Measurements from ENCODE around the gene FAM193B. TPM values are rescaled to one million over a fixed set of nuclear protein-coding genes. Genes with fewer than 3 reads are reported as not detected.

The FAM193B gene
- total and polyA plus RNA-seq, 9 of the 15 experiments (the other 6 are each of a cell fraction or from before 2014, with no cell fraction given): 4.4 to 76.4 (median 37.3) TPM

DNA sequence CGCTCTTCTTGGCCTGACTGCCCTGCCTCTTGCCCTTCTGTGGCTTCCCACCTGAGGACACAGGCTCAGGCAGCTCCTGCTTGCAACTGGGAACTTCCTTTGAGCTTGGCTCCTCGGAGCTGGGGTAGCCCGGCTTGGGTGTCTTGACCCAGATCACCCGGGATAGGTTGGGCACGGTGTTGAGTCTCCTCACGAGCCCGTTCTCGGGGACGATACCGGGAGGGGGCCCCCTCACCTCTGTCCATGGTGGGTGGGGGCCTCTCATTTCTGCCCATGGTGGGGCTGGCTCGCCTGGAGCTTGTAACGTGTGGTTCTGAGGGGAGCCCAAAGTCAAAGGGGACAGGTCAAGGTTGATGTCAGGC is 29.8 kb downstream of the FAM193B start:
- intact Hi-C loops (cut with micrococcal nuclease) (no loop called here), in situ Hi-C loops (cut with MboI) (no loop called here)
- no TSS peak for BruUV-seq (replicated peaks)
- H3K36me3 ChIP-seq (ENCODE audit: control insufficient read depth, insufficient read depth, low read length): peaks cover 87% of the 10 kb centered on the region; the same call in 2 of the 3 replicates
- no peak overlapping the region for H2AFZ ChIP-seq (ENCODE audit: low read depth, low read length)
- CTCF ChIA-PET (ENCODE audit: low intra/inter-chr PET ratio): no interaction called here
- H3K4me3 ChIP-seq: no peak overlapping the region
- WGBS (ENCODE audit: insufficient coverage, low coverage, missing lambda C conversion rate): 91% methylated on average over 11 of the region's 12 CpGs
- H3K27ac ChIP-seq (ENCODE audit: extremely low read depth, low read depth, low read length): no peak overlapping the region
- no peak for DNase-seq (ENCODE audit: extremely low read depth in 1 of 4, low spot score in 3 of 4)
- FAIRE-seq: no peak
- POLR2A ChIA-PET: interaction anchor here (0.9 to 2.0 kb wide), 5 partner anchors 13 to 30 kb away, joined by 3 to 5 read pairs (median 4); no protein-coding TSS in a partner anchor
- H3K4me1 ChIP-seq (replicated peaks in 1 of 2; ENCODE audit: control insufficient read depth in 2 of 2, insufficient read depth in 2 of 2, low read length in 2 of 2): peaks cover 10 to 37% of the 10 kb centered on the region in 2 experiments; a peak in 4 of 5 replicates
- H3K9me3 ChIP-seq (replicated peaks; ENCODE audit: control insufficient read depth, insufficient read depth, low read depth, low read length): no peaks in the 10 kb centered on the region
- ATAC-seq: no peak
- TF ChIP-seq, protein P1, sequence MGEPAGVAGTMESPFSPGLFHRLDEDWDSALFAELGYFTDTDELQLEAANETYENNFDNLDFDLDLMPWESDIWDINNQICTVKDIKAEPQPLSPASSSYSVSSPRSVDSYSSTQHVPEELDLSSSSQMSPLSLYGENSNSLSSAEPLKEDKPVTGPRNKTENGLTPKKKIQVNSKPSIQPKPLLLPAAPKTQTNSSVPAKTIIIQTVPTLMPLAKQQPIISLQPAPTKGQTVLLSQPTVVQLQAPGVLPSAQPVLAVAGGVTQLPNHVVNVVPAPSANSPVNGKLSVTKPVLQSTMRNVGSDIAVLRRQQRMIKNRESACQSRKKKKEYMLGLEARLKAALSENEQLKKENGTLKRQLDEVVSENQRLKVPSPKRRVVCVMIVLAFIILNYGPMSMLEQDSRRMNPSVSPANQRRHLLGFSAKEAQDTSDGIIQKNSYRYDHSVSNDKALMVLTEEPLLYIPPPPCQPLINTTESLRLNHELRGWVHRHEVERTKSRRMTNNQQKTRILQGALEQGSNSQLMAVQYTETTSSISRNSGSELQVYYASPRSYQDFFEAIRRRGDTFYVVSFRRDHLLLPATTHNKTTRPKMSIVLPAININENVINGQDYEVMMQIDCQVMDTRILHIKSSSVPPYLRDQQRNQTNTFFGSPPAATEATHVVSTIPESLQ (CRISPR knock-in tag; IDR thresholded peaks at IDR 0.05): no peak
- no peak for TF ChIP-seq ZNF41 (CRISPR knock-in tag; conservative IDR thresholded peaks at IDR 0.05)
- peak; percentile 26 for TF ChIP-seq POLR2G (IDR thresholded peaks at IDR 0.05; ENCODE audit: low read depth, low read length)
- no peak for TF ChIP-seq GATA2 (CRISPR knock-in tag; IDR thresholded peaks at IDR 0.05)
- TF ChIP-seq, protein P2, sequence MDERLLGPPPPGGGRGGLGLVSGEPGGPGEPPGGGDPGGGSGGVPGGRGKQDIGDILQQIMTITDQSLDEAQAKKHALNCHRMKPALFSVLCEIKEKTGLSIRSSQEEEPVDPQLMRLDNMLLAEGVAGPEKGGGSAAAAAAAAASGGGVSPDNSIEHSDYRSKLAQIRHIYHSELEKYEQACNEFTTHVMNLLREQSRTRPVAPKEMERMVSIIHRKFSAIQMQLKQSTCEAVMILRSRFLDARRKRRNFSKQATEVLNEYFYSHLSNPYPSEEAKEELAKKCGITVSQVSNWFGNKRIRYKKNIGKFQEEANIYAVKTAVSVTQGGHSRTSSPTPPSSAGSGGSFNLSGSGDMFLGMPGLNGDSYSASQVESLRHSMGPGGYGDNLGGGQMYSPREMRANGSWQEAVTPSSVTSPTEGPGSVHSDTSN (CRISPR knock-in tag; IDR thresholded peaks at IDR 0.05; ENCODE audit: low read depth): no peak
- TF ChIP-seq, protein P2 (tag; conservative IDR thresholded peaks at IDR 0.05; ENCODE audit: low read depth): no peak
- TF ChIP-seq, protein P3, sequence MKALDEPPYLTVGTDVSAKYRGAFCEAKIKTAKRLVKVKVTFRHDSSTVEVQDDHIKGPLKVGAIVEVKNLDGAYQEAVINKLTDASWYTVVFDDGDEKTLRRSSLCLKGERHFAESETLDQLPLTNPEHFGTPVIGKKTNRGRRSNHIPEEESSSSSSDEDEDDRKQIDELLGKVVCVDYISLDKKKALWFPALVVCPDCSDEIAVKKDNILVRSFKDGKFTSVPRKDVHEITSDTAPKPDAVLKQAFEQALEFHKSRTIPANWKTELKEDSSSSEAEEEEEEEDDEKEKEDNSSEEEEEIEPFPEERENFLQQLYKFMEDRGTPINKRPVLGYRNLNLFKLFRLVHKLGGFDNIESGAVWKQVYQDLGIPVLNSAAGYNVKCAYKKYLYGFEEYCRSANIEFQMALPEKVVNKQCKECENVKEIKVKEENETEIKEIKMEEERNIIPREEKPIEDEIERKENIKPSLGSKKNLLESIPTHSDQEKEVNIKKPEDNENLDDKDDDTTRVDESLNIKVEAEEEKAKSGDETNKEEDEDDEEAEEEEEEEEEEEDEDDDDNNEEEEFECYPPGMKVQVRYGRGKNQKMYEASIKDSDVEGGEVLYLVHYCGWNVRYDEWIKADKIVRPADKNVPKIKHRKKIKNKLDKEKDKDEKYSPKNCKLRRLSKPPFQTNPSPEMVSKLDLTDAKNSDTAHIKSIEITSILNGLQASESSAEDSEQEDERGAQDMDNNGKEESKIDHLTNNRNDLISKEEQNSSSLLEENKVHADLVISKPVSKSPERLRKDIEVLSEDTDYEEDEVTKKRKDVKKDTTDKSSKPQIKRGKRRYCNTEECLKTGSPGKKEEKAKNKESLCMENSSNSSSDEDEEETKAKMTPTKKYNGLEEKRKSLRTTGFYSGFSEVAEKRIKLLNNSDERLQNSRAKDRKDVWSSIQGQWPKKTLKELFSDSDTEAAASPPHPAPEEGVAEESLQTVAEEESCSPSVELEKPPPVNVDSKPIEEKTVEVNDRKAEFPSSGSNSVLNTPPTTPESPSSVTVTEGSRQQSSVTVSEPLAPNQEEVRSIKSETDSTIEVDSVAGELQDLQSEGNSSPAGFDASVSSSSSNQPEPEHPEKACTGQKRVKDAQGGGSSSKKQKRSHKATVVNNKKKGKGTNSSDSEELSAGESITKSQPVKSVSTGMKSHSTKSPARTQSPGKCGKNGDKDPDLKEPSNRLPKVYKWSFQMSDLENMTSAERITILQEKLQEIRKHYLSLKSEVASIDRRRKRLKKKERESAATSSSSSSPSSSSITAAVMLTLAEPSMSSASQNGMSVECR (CRISPR knock-in tag; IDR thresholded peaks at IDR 0.05): no peak
- TF ChIP-seq ZNF184 (CRISPR knock-in tag; IDR thresholded peaks at IDR 0.05): no peak
- TF ChIP-seq CBFA2T3 (IDR thresholded peaks at IDR 0.05): no peak
- H3K9ac ChIP-seq (ENCODE audit: insufficient read depth in 1 of 2, low read depth in 2 of 2, low read length in 2 of 2): peak overlapping the region in 1 of 2 experiments; percentile 40; a peak in 1 of 4 replicates
- no peaks in the 10 kb centered on the region for H3K9me1 ChIP-seq (ENCODE audit: control insufficient read depth, insufficient read depth, low read length)
- H3K79me2 ChIP-seq (ENCODE audit: control insufficient read depth, insufficient read depth, low read length): peaks cover under 1% of the 10 kb centered on the region; the same call in 1 of the 3 replicates
- H4K20me1 ChIP-seq (replicated peaks; ENCODE audit: control insufficient read depth, insufficient read depth, low read length): peaks cover 8% of the 10 kb centered on the region
- H3K4me2 ChIP-seq (ENCODE audit: insufficient read depth, low read length): no peak overlapping the region
- H3K27me3 ChIP-seq (ENCODE audit: control insufficient read depth in 2 of 2, insufficient read depth in 2 of 2, low read length in 2 of 2): no peaks in the 10 kb centered on the region

Measured in K562 (cell line).